ENCODE data around the gene RFK.

The RFK gene

GRCh38 chr9:76412638-76413037 lies 18.4 kb upstream of the RFK start:
- no peak for DNase-seq (ENCODE audit: low read depth in 2 of 2)

- DNase-seq (ENCODE audit: low read depth in 2 of 2): no peak
These were observed 11.6 kb upstream of the RFK start for GRCh38 chr9:76405868-76406267.

DNA sequence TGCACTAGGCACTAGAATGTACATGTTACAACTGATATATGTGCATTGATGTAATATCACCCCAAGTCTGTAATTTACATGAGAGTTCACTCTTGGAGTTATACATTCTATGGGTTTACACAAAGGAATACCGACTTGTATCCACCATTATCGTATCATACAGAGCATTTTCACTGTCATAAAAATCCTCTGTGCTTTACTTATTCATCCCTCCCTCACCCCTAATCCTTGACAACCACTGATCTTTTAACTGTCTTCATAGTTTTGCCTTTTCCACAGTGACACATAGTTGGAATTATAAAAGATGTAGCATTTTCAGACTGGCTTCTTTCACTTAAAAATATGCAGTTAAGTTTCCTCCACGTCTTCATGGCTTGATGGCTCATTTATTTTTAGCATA lies 11.1 kb upstream of the RFK start:
- no peak for DNase-seq (ENCODE audit: low read depth in 2 of 2)

DNA sequence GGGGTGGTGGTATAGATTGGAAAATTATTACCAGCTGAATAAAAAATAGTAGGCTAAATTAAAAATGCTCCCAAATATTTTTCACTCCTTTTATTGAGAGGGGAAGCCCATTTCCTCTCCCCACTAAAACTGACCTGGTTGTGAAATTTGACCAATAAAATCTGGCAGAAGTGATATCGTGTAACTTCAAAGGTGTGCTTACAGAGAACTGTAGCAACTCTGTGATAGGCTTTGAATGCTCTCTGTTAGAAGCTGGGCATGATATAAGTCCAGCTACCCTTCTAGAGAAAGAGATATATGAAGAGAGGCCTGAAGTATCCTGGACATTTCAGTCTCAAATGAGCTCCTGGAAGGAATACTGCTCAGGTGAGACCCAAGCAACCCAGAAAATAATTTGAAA lies 10.2 kb upstream of the RFK start:
- DNase-seq (ENCODE audit: low read depth in 2 of 2): no peak

DNA sequence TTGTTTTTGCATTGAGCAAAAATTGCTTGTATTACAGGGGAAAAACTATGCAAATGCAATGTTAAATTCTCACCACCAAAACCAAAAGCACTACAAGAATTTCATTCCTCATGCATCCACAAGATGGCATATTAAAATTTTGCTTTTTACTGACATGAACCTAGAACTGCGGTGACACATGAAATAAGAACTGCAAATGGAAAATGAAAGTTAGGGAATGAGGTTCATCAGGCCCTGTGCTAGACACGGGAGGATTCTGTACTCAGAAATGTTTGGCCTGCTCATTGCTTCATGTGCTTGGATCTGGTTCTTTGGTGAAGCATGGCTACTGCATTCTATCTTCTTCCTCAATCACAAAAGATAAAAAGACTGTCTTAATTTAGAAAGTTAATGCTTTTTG lies 9.1 kb upstream of the RFK start:
- DNase-seq (ENCODE audit: low read depth in 2 of 2): no peak

GRCh38 chr9:76401580-76402354 lies 7.5 kb upstream of the RFK start:
- DNase-seq (ENCODE audit: low read depth in 2 of 2): no peak

- DNase-seq (ENCODE audit: low read depth in 2 of 2): no peak
These were observed 7.0 kb upstream of the RFK start for GRCh38 chr9:76401176-76401575.

GRCh38 chr9:76400534-76401096 lies 6.4 kb upstream of the RFK start:
- no peak for DNase-seq (ENCODE audit: low read depth in 2 of 2)

- DNase-seq (ENCODE audit: low read depth in 2 of 2): no peak
These were observed 5.6 kb upstream of the RFK start for GRCh38 chr9:76399856-76400255.

DNA sequence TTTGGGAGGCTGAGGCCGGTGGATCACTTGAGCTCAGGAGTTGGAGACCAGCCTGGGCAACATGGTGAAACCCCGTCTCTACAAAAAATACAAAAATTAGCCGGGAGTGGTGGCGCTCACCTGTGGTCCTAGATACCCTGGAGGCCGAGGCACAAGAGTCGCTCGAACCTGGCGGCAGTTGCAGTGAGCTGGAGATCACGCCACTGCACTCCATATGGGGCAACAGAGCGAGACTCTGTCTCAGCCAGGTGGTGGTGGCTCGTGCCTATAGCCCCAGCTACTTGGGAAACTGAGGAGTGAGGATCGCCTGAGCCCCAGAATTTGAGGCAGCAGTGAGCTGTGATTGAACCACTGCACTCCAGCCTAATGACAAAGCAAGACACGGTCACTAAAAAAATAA lies 2.4 kb upstream of the RFK start:
- DNase-seq (ENCODE audit: low read depth in 2 of 2): no peak

DNA sequence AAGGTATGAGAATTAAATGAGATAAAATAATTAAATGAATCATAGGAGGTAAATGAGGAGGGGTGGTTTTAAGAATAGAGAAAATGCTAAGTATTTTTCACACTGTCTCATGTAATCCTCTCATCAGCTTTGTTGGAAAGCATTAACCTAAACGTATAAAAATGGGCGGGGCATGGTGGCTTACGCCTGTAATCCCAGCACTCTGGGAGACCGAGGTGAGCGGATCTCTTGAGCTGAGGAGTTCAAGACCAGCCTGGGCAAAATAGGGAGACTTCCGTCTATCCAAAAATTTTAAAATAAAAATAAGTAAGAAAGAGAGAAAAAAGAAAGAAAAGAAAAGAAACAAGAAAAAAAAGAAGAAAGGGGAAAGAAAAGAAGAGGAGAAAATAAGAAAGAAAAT lies 1.9 kb upstream of the RFK start:
- no peak for DNase-seq (ENCODE audit: low read depth in 2 of 2)

DNA sequence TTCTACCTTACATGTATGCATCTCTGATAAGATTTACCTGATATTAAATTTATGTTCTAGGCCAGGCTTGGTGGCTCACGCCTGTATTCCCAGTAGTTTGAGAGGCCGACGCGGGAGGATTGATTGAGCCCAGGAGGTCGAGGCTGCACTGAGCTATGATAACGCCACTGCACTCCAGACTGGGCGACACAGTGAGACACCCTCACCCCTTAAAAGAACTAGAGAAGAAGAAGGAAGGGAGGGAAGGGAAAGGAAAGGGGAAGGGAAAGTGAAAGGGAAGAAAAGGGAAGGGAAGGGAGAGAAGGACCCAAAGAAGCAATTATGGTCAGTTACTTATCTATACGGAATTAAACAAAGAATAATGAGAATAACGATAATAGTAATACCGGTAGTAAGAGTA lies 1.2 kb upstream of the RFK start:
- DNase-seq (ENCODE audit: low read depth in 2 of 2): no peak

GRCh38 chr9:76394960-76395252 lies 680 bp upstream of the RFK start:
- peak; percentile 32 to 33 for DNase-seq (ENCODE audit: low read depth in 2 of 2)

DNA sequence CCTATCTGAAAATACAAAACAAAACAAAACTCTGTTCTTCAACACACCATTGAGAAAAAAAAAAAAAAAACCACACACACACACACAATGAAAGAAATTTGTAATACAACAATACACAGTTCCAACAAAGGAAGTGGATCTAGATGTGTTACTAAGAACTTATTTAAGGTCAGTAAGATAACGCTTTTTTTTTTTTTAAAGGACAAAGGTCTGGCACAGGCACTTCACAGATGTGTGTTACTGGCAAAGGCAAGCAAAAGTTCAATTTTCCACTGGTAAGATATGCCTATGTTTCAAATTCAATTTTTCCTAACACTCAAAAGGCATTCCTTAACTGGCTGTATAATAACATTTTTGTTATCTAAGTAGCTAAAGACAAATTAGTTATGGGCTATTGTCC lies 3.6 kb downstream of the RFK start:
- no peak for DNase-seq (ENCODE audit: low read depth in 2 of 2)

DNA sequence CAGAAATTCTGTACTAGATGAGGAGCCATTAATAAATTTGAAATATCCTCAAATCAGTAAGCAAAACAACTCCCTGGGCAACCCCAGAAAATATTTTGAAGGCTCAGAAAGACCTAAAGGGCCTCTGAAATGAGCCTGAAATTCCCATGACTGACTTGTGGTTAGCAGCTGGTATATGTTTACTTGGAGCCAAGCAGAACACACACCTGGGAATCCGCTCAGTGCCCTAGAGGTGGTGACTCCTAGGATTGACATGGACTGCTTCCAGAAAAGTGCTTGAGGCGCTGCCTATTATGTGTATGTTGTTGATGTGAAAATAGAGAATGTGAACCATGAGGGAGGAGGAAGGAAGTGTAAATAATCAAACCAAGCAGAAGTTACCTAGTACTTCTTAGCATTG lies 14.7 kb downstream of the RFK start:
- no peak for DNase-seq (ENCODE audit: low read depth in 2 of 2)

DNA sequence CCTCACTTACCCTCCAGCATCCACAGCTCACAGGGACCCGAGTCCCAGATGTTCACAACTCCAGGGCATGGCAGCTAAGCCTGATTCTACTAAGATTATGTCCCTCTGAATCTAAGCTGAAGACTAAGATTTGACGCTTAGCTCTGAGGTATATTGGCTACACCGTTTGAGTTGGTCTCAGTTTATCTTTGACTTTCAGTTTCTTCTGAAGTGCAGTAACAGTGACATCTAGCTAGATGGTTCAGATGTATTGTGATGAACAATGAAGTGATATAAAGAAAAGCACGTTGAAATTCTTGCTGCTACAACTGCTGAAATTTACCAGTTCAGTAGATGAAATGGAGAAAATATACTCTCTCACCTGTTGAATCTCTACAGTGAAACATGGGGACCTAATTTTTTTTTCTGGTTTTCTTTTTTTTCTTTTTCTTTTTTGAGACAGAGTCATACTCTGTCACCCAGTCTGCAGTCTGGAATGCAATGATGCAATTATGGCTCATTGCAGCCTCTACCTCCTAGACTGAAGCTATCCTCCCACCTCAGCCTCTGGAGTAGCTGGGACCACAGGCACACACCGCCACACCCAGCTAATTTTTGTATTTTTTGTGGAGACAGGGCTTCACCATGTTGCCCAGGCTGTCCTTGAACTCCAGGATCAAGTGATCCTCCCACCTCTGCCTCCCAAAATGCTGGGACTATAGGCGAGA lies 15.7 kb downstream of the RFK start:
- DNase-seq (ENCODE audit: low read depth in 2 of 2): no peak

- DNase-seq (ENCODE audit: low read depth in 2 of 2): no peak
These were observed 16.4 kb downstream of the RFK start for GRCh38 chr9:76377791-76378190.

DNA sequence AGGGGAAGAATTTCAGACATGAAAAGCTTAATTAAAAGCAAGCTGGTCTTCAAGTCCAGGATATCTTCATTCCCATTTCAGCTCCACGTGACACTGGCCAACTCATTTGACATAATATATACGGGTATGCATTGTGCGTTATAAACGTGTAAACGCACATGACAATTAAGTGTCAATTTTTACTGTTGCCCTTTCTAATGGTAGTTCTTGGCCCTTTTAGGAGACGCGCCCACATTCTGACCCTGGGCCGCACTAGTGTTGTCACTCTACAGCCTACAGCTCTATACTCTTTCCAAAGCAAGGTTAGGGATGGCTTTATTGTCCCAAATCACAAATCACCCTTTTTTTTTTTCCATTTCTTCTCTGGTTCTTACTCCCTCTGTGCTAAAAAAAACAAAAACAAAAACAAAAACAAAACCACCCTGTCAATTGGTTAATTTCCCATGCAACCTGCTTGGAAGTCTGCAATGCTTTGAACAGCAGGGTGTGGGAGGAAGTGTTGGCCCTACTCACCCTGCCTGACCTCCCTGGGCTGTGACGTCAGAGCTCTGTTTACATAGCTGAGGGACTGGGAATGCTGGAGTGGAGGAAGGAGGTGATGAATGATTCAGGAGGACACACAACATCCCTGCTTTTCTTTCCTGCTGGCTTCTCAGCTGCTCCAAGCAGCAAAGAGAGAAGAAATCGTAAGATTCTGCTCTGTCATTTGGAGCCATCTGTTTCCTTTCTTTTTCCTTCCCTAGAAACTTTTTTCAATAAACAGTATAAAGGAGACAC lies 19.3 kb downstream of the RFK start:
- no peak for DNase-seq (ENCODE audit: low read depth in 2 of 2)

- no peak for DNase-seq (ENCODE audit: low read depth in 2 of 2)
These were observed 20.3 kb downstream of the RFK start for GRCh38 chr9:76373784-76374474.

GRCh38 chr9:76373173-76373783 lies 20.9 kb downstream of the RFK start:
- no peak for DNase-seq (ENCODE audit: low read depth in 2 of 2)

GRCh38 chr9:76372336-76372735 lies 21.9 kb downstream of the RFK start:
- DNase-seq (ENCODE audit: low read depth in 2 of 2): no peak

DNA sequence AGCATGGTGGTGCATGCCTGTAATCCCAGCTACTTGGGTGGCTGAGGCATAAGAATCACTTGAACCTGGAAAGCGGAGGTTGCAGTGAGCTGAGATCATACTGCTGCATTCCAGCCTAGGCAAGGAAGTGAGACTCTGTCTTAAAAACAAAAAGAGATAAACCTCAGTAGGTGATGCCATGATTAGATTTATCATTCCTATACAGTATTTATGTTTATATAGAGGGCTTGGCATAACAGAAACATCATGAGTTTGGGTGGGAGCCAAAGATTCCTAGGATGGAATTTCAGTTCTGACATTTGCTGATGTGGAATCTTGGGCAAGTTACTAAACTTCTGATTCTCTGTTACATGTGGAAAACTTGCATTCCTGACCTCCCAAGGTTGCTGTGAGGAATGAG lies 22.3 kb downstream of the RFK start:
- no peak for DNase-seq (ENCODE audit: low read depth in 2 of 2)

Measured in stimulated activated CD4-positive, alpha-beta T cell treated with anti-CD3 and anti-CD28 coated beads, Interleukin-15, amount 100 ng/mL, for 48 hours (primary cell).